Measurements from ENCODE around the gene CORO2A.

The CORO2A gene

DNA sequence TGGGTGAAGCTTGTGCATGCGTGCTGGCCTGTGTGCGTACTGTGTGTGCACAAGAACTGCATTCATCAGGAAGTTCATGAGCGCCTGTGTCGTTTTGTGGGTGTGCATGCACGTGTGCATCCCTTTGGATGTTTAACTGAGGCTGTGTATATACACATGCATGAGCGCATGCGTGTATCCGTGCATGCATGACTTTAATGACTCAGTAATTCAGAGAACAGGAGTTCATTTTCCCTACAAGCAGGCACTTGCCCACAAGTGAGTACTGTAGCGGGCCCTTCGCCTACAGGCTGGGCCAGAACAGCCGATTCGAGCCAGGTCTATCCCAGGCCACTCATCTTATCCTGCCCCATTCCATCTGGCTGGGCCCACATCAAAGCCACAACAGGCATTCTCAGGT, 29.8 kb downstream of the CORO2A start:
- DNase-seq, result no peak

DNA sequence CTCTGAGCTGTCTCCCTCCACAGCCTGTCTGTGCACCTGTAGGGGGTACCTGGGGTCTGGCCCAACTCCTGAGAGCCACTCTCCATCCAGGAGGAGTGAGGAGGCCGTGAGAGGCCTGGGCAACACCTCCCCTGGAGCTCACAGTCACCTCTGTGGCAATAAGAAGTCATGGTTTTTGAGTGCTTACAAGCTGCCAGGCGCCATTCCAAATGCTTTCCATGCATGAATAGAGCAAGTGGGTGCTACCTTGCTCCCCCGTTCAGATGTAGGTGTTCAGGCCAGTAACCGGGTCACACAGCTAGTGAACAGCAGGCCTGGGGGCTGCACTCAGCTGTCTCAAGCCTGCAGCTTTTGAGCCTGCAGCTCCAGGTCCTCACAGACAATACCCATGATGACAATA, 30.6 kb downstream of the CORO2A start:
- no peak for DNase-seq

DNA sequence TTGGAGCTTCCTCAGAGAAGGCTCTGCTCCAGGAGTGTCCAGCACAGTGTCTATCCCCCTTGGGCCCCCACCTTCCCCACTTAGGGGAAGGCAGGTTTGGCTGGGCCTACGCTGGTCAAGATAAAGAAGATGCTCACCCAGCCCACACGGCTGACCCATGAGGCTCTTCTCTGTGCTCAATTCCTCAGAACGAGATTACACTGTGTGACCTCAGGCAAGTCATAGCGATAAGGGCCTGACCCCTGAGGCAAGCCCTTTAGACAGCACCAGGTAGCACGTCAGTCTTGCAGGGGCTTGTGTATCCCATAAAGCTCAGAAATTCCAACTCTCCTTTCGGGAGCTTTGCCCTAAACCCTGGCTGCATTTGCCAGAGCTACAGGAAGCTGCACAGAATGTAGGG, 32.6 kb downstream of the CORO2A start:
- DNase-seq, result no peak

DNA sequence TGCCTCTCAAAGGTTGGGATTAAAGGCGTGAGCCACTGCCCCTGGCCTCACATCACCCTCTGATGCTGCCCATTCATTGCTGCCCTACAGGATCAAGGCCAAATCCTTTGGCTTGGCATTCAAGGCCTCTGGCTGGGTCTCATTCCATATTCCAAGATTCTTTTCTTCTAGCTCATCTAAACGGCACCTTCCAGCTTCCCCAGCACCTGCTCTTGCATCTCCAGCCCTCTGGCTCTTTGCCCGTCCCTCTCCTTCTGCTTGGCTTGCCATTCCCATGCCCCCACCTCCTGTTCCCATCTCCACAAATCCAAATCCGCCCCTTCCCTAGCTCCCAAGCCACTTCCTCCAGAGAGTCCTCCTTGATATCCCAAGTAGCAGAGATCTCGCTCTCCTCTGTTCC, 33.1 kb downstream of the CORO2A start:
- no peak for DNase-seq

DNA sequence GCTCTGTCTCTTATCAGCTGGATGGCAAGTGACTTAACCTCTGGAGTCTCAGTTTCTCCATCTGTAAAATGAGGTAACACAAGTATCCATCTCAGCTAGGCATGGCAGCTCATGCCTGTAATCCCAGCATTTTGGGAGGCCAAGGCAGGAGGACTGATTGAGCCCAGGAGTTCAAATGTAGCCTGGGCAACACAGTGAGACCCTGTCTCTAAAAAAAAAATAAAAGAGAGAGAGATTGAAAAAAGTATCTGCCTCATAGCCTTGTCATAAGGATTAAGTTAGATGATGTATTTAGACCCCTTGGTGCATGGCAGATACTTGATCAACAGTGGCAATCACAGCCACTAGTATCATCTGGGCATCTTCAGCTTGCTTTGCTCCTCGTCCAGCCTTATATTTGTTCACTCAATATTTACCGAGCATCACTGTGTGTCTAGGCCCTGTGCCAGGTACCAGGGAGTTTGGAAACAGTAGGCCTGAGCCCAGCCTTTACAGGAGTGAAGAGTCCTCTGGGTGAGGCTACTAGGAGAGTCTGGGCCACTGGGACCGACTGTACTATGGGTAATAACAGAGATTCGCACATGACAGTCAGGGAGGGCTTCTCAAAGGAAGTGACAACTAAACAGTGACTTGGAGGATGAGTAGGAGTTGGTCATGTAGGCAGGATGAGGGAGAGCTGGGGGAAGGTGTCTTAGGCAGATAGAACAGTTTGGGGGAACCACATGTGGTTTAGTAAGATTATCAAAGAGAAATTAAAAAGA, 34.2 kb downstream of the CORO2A start:
- DNase-seq, result no peak

DNA sequence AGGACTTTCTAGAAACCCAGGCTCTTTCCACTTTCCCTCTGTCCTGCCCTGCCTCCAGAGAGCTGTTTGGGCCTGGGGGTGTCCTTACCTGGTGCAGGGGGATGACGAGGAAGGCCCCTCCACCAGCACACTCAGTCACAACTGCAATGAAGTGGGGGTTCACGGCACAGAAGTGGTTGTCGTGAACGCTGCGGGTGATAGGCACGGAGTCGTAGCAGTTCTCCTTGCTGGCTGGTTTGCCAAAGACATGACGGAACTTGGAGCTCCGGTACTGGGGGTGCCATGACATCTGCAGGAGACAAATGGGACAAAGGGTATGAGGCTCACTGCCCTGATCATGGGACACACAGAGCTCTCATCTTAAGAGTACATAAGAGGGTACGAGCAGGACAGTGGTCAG, 35.1 kb downstream of the CORO2A start:
- no peak for DNase-seq

DNA sequence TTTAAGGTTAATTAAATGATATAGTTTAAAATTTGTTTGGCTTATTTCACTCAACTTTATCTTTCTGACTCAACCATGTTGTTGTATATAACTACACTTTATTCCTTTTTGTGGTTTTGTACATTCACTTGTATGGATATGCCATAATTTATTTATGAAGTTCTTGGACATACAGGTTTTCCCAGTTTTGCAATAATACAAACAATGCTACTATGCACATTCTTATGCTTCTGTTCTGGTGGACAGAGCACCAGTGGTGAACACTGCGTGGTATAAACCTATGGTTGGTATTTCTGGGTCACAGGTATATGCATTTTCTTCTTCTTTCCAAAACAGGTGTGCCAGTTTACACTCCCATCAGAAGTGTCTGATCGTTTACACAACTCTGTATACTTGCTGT, 37.8 kb downstream of the CORO2A start:
- DNase-seq, result no peak

DNA sequence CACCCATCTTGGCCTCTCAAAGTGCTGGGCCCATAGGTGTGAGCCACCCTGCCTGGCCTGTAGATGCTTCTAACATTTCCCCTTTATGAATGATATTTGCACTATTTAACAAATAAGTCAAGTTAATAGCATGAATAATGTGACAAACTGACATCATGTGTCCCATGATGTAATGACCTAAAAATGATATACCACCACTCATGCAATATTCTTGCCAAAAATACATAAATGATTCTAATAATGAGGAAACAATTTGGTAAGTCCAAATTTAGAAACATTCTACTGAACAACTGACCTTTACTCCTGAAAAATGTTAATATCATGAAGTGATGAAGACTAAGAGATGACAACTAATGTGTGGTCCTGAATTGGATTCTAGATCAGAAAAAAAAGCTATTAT, 39.9 kb downstream of the CORO2A start:
- DNase-seq, result no peak

DNA sequence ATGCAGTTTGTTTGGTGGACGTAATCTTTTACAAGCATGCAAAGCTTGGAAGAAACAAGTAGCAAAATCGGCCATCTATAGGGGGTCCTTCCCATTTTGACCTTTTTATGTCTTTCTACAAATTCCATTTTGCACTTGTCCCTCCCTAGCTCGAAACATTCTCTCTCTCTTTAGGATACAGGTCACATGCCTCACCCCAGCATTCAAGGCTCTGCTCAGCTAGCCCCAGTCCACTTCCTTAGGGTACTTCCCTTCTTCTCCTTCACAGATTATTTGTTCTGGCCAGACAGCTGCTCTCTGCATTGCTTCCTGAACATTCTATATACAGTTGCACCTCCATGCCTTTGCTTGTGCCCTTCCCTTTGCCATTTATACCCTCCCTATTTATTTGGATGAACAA, 41.7 kb downstream of the CORO2A start:
- no peak for DNase-seq

DNA sequence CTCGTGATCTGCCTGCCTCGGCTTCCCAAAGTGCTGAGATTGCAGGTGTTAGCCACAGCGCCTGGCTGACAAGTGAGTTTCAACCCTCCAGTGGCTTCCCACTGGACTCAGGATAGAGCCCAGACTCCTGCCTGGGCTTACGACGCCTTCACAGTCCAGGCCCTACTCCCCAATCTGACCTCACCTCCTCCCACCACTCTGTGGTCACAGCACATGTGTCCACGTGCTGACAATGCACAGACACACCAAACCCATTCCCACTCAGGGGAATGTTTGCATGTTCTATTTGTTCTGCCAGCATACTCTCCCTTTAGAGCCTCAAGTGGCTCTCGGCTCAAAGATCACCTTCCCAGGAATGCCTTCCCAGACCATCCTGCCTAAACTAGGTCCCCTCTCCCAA, 42.3 kb downstream of the CORO2A start:
- no peak for DNase-seq

DNA sequence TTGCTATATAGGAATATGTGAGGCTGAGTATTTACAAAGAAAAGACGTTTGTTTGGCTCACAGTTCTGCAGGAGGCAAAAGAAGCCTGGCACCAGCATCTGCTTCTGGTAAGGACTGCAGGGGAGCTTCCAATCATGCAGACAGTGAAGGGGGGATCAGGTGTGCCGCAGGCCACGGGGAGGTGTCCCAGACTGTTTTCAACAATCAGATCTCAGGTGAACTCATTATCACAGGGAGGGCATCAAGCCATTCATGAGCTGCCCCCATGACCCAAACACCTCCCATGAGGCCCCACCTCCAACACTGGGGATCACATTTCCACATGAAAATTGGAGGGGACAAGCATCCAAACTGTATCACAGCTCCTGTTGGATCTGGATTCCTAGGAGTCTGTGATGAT, 43.0 kb downstream of the CORO2A start:
- DNase-seq, result no peak

DNA sequence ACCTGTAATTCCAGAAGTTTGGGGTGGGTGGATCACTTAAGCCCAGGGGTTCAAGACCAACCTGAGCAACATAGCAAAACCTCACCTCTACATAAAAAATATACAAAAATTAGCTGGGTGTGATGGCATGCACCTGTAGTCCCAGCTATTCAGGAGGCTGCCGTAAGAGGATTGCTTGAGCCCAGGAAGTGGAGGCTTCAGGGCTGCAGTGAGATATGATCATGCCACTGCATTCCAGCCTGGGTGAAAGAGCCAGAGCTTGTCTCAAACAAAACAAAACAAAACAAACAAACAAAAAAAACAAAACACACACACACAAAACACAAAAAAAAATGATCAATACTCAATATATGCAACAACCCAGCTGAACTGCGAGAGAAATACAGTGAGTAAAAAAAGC, 44.0 kb downstream of the CORO2A start:
- no peak for DNase-seq

DNA sequence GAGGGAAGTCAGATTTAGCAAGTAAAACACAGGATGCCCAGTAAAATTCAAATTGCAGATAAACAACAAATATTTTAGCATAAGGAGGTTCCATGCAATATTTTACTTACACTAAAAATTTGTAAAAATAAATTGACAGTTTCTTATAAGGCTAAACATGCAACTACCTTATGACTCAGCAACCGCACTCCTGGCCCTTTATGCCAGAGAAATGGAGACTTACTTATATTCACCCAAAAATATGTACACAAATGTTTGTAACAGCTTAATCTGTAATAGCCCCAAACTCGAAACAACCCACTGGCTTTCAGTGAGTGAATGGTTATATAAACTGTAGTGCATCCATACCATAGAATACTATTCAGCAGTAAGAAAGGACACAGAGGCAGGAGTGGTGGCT, 44.9 kb downstream of the CORO2A start:
- DNase-seq, result no peak

DNA sequence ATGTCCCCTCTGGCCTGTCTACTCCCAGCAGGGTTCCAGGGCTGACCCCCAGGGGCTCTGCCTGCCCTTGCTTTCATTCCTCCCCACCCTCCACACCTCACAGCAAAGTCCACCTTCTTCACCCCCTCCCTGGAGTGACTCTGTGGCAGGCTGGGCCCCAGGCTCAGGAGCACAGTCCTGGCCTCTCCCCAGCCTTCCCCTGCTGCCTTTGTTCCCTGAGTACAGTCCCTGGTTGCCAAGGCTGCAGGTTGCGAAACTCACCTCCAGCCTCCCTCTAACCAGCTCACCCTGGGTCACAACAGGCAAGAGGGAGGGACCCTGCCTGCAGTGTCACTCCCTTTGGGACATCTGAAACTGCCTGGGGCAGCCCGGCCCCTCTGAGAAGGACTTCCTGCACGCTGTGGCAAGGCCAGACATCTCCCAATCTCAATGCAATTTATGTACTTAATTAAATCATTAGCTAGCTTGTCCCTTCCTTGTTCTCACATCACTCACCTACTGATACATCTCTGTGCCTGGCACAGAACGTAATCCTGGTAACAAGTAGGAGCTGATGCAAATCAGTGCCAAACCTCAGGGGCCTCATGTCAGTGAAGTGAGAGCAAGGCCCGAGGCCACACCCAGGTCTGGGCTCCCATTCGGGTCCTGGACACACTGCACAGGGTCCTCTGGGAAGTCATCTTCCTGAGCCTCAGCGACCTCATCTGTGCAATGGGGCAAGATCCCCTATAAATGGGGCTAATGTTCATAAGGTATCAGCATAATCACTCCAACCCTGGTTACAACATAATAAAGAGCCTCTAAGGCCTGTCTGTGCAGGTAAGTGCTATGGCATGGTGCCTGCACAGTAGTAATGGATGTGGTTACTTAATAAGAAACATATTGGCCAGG, 46.1 kb downstream of the CORO2A start:
- no peak for DNase-seq

DNA sequence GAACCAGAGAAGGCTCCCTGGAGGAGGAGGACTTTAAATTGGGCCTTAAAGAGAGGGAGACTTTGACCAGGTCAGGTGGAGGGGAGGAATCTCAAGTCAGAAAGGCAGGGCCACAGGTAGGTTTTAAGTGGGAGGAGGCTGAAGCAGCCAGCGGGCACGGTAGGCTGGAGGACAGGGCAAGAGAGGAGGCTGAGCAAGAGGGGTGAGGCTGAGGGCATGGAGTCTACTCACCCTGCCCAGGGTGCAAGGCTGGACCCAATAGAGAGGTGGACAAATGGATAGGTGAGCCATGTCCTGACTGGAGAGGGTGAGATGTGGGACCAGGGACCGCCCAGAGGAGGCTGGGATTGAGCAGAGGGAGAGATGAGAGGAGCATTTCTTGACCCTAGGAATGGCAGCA, 47.8 kb downstream of the CORO2A start:
- no peak for DNase-seq

DNA sequence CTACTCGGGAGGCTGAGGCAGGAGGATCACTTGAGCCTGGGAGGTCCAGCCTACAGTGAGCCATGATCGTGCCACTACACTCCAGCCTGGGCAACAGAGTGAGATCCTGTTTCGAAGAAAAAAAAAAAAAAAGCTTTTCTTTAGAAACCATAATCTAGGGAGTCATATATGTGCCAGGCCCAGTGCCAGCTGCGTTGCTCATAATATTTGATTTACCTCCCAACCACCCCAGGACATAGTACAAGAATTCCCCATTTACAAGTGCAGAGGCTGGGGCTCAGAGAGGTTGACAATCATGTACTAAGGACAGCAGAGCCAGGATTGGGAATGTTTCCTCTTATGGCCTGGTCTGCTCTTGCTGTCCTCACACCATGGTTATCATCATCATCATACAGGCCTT, 48.4 kb downstream of the CORO2A start:
- DNase-seq, result no peak

DNA sequence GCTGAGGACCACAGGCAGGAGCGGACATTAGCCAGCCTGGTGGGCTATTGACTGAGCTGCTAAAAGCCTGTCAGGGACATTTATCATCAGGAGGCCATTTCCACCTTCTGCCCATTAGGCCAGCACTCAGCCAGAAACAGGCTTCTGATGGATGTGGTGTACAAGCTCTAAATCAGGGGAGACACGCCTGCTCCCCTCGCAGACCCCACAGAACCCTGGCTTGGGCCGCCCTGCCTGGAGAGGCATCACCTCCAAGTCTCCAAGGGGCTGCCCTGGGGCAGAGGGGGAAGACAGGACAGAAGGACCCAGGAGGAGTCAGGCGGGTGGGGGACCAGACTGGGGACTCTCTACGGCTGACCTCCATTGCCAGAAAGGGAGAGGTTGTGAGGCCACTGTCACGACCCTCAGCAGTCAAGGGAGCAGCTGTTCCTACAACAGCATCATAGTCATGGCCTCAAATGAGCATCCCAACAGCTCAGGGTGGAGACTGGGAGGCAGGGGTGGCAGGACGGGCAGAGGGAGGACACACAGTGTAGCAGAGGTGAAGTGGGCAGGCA, 49.4 kb downstream of the CORO2A start:
- DNase-seq, result no peak

DNA sequence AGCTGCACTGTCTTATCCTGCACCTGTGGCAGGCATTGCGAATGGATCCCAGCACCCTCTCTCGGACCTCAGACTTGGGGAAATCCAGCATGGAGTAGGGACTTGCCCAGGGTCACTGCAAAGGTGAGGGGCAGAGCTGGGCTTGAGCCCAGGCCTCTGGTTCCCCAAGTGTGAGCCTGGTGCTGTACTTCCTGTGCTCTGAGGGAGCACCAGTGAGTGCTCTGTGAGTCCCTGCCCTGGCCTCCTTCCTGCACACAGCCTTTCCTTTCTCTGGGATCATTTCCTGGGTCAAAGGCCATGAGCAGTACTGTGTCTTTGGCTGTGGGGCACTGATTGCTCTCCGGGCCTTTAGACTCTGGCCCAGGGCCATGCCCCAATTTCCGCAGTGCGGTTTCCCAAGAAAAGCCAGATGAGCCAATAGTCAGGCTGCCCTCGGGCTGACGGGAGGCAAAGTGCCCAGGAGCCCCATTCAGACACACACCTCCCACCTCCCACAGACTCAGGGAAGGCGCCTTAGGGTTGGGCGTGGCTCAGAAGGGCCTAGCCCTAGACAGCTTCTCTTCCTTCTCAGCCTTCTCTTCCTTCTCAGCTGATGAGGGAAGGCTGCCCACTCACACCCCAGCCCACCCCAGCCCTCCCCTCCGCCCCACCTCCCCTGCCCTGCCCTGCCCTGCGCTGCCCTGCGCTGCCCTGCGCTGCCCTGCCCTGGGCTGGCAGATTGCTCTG, 50.1 kb downstream of the CORO2A start:
- DNase-seq, result no peak

DNA sequence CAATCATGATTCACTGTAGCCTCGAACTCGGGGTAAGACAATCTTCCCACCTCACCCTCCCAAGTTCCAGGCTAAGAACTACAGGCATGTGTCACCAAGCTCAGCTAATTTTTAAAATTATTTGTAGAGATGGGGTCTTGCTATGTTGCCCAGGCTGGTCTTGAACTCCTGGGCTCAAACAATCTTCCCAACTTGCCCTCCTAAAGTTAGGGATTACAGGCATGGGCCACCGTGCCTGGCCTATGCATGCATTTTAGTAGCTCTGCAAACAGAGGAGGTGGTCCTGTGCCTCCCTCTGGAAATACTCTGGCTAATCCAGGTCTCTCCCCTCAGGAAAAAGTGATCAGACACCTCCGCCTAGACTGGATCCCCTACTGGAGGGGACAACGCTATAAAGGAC, 51.9 kb downstream of the CORO2A start:
- no peak for DNase-seq

DNA sequence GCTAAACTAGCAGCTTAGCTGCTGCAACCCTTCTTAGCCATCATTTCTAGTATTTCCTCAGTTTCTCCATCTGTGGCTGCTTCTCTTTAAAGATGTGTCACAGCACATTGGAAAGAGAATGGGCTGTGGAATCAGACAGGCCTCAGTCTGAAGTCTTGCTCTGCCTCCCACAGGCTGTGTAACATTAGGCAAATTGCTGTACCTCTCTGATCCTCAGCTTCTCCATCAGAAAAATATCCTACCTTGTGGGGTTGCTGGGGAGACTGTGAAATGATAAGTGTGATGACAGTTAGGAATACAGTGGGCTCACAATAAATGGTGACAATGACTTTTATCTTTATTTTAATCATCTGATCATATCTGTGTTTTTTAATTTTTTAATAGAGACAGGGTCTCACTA, 55.9 kb downstream of the CORO2A start:
- no peak for DNase-seq

DNA sequence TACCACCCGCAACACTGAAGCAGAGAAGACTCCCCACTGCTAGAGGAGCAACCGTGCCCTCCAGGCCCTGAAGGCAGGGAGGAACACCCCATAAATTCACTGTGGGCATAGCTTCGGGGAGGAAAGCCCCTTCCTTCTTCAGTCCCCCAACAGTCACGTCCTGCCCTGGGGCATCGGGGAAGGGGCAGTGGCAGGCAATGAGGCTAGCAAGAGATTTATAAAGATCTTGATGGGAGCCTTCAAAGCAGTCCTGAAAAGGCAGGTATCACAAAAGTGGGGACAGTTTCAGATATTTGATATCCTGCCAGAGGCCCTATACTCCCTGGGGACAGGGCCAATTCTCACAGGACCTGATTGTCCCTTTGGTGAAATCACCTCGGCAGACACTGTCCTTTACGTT, 56.5 kb downstream of the CORO2A start:
- no peak for DNase-seq

DNA sequence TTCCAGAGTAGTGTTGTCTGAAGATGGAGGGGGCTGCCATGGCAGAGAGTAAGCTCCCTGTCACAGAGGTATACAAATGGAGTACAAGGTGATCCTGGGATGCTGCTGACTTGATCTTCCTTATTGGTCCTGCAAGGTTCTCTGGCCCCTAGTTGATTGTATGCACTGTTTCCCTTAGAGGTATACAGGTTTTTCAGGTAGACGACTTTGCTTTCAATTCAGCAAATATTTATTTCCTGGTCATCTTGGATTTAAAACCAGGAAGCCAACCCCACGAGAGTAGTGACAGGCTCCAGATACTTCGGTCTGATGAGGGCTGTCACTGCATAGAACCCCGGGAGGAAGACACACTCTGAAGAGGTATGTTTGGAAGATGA, 56.9 kb downstream of the CORO2A start:
- DNase-seq, result no peak

DNA sequence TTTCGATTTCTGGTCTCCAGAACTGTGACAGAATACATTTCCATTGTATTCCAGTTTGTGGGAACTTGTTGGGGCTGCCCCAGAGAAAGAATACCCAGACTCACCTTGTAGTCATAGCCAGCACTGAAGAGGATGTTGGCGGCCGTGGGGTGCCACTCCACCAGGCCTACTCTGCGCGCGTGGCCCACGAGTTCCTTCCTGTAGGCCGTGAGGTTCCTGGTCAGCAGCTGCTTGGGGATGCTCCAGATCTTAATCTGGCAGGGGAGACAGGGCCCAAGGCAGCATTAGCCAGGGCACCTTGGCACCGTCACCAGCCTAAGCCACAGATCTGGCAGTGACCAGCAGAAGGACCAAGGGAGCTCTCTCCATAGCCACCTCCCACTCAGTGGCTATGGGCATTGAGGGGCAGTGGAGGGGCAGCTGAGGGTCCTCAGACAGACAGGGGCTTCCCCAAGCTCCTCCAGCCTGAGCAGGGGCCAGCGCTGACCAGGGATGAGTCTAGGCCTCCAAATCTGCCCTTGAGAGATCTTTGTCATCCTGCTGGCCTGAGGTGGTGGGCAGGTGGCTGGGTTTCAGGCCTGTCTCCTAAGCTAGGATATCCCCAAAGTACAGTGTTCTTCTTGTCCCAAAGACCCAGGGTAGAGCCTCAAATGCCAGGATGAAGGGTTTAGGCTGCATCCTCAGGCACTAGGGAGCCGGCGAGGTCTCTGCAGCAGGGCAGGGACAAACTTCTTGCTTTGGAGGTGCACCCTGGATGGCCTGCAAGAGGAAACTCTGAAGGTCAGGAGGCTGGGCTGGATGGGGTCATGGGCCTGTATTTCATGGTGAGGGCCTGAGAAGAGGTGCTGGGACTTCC, 57.5 kb downstream of the CORO2A start:
- no peak for DNase-seq
